ENCODE results near the gene GAREM1. TPM values are rescaled to one million over a fixed set of nuclear protein-coding genes. Genes with fewer than 3 reads are reported as not detected.

GAREM1 gene
- total RNA-seq, 1 donor from 2014 or later = 9.0 TPM

DNA sequence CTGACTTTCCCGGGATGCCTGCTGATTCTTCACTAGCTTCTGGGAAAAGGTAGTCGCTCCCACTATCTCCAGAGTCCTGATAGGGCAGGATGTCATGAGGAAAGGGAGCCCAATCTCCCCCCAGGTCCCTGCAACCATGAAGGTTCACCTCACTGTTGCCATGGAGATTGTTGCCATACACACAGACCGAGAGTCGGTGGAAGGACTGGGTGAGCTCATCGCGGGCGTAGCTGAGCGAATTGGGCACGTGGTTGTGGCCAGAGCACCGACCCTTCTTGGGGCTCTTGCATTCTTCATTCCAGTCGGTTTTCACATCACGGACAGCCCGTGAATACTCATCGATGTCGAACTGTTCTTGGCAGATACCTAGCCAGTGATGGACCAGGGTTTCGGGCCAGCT lies 183.4 kb downstream of the GAREM1 start:
- Histone ChIP-seq H2AFZ (ENCODE audit: low read depth, low read length) (no peak overlapping the region), H3K36me3 (ENCODE audit: insufficient read depth, low read length) (no peaks in the 10 kb centered on the region), H3K4me1 (ENCODE audit: insufficient read depth, low read length) (no peaks in the 10 kb centered on the region), H3K4me3 (ENCODE audit: insufficient read depth, low read depth, low read length) (no peak overlapping the region), H3K9me3 (ENCODE audit: insufficient read depth, low read depth, low read length) (no peaks in the 10 kb centered on the region), H3K27ac (ENCODE audit: low read depth, low read length) (no peak overlapping the region), H3K79me2 (ENCODE audit: insufficient read depth, low read length) (no peaks in the 10 kb centered on the region), H4K20me1 (ENCODE audit: insufficient read depth, low read length) (no peaks in the 10 kb centered on the region), H3K27me3 (ENCODE audit: insufficient read depth, low read length) (no peaks in the 10 kb centered on the region), H3K4me2 (ENCODE audit: low read length) (no peak overlapping the region), H3K9ac (ENCODE audit: low read length) (no peak overlapping the region)
- Mint-ChIP-seq H3K4me1 (ENCODE audit: low read depth, unreplicated experiment) (peaks cover 2% of the 10 kb centered on the region), H3K4me3 (ENCODE audit: unreplicated experiment) (no peak overlapping the region), H3K27ac (ENCODE audit: unreplicated experiment) (no peak overlapping the region), H3K27me3 (ENCODE audit: low read depth, unreplicated experiment) (no peaks in the 10 kb centered on the region), H3K36me3 (ENCODE audit: low read depth, unreplicated experiment) (peaks cover 12% of the 10 kb centered on the region), H3K9me3 (ENCODE audit: unreplicated experiment) (peaks cover 2% of the 10 kb centered on the region)
- DNase-seq (ENCODE audit: low read depth) (no peak), FAIRE-seq (no peak)
- no peak for TF ChIP-seq EZH2 (IDR thresholded peaks at IDR 0.05; ENCODE audit: insufficient read depth, low read length)
- TF ChIP-seq, protein P1, sequence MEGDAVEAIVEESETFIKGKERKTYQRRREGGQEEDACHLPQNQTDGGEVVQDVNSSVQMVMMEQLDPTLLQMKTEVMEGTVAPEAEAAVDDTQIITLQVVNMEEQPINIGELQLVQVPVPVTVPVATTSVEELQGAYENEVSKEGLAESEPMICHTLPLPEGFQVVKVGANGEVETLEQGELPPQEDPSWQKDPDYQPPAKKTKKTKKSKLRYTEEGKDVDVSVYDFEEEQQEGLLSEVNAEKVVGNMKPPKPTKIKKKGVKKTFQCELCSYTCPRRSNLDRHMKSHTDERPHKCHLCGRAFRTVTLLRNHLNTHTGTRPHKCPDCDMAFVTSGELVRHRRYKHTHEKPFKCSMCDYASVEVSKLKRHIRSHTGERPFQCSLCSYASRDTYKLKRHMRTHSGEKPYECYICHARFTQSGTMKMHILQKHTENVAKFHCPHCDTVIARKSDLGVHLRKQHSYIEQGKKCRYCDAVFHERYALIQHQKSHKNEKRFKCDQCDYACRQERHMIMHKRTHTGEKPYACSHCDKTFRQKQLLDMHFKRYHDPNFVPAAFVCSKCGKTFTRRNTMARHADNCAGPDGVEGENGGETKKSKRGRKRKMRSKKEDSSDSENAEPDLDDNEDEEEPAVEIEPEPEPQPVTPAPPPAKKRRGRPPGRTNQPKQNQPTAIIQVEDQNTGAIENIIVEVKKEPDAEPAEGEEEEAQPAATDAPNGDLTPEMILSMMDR (IDR thresholded peaks at IDR 0.05; ENCODE audit: insufficient read depth, low read depth, low read length) = no peak

- no peaks in the 10 kb centered on the region for H3K36me3 ChIP-seq (ENCODE audit: insufficient read depth, low read length)
- H3K4me1 ChIP-seq (ENCODE audit: insufficient read depth, low read length) = no peaks in the 10 kb centered on the region
- H3K27me3 Mint-ChIP-seq (ENCODE audit: low read depth, unreplicated experiment) = no peaks in the 10 kb centered on the region
- FAIRE-seq (no peak), DNase-seq (ENCODE audit: low read depth) (no peak)
- H3K4me3 ChIP-seq (ENCODE audit: insufficient read depth, low read depth, low read length) = no peak overlapping the region
- no peaks in the 10 kb centered on the region for H4K20me1 ChIP-seq (ENCODE audit: insufficient read depth, low read length)
- H3K9me3 Mint-ChIP-seq (ENCODE audit: unreplicated experiment) = peaks cover 2% of the 10 kb centered on the region
- H3K9me3 ChIP-seq (ENCODE audit: insufficient read depth, low read depth, low read length) = no peaks in the 10 kb centered on the region
- H3K27ac ChIP-seq (ENCODE audit: low read depth, low read length) = no peak overlapping the region
- peaks cover 12% of the 10 kb centered on the region for H3K36me3 Mint-ChIP-seq (ENCODE audit: low read depth, unreplicated experiment)
- no peak overlapping the region for H3K9ac ChIP-seq (ENCODE audit: low read length)
- TF ChIP-seq, protein P1 (IDR thresholded peaks at IDR 0.05; ENCODE audit: insufficient read depth, low read depth, low read length) = no peak
- no peak for TF ChIP-seq EZH2 (IDR thresholded peaks at IDR 0.05; ENCODE audit: insufficient read depth, low read length)
- H3K27ac Mint-ChIP-seq (ENCODE audit: unreplicated experiment) = no peak overlapping the region
- no peaks in the 10 kb centered on the region for H3K79me2 ChIP-seq (ENCODE audit: insufficient read depth, low read length)
- peaks cover 2% of the 10 kb centered on the region for H3K4me1 Mint-ChIP-seq (ENCODE audit: low read depth, unreplicated experiment)
- H2AFZ ChIP-seq (ENCODE audit: low read depth, low read length) = no peak overlapping the region
- H3K27me3 ChIP-seq (ENCODE audit: insufficient read depth, low read length) = no peaks in the 10 kb centered on the region
- no peak overlapping the region for H3K4me3 Mint-ChIP-seq (ENCODE audit: unreplicated experiment)
- H3K4me2 ChIP-seq (ENCODE audit: low read length) = no peak overlapping the region
These were observed 183.9 kb downstream of the GAREM1 start for GRCh38 chr18:32286749-32287148.

DNA sequence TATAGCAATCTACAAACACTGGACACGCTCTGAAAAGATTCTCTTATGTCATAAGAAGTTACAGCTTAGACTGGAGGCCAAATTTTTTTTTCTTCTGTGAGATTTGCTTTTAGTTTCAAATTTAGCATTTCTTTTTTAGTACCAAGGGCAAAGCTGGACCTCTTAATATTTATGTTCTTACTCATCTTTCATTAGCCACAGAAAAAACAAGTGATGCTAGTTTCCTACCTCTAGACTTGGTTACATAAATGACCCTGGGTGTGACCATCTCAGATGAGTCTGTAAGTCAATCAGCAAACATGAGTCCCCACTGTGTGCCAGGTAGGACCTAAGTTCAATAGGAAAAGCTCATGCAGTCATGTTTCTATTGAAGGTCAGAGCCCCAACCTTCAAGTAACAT lies 186.4 kb downstream of the GAREM1 start:
- peaks cover 2% of the 10 kb centered on the region for H3K4me1 Mint-ChIP-seq (ENCODE audit: low read depth, unreplicated experiment)
- Histone ChIP-seq H3K4me1 (ENCODE audit: insufficient read depth, low read length) (no peaks in the 10 kb centered on the region), H3K79me2 (ENCODE audit: insufficient read depth, low read length) (no peaks in the 10 kb centered on the region), H3K9me3 (ENCODE audit: insufficient read depth, low read depth, low read length) (no peaks in the 10 kb centered on the region), H3K27me3 (ENCODE audit: insufficient read depth, low read length) (no peaks in the 10 kb centered on the region), H3K9ac (ENCODE audit: low read length) (no peak overlapping the region), H3K4me2 (ENCODE audit: low read length) (no peak overlapping the region), H3K27ac (ENCODE audit: low read depth, low read length) (no peak overlapping the region), H3K36me3 (ENCODE audit: insufficient read depth, low read length) (no peaks in the 10 kb centered on the region), H3K4me3 (ENCODE audit: insufficient read depth, low read depth, low read length) (no peak overlapping the region), H2AFZ (ENCODE audit: low read depth, low read length) (no peak overlapping the region), H4K20me1 (ENCODE audit: insufficient read depth, low read length) (no peaks in the 10 kb centered on the region)
- peaks cover 12% of the 10 kb centered on the region for H3K36me3 Mint-ChIP-seq (ENCODE audit: low read depth, unreplicated experiment)
- H3K9me3 Mint-ChIP-seq (ENCODE audit: unreplicated experiment) = peaks cover 6% of the 10 kb centered on the region
- no peak overlapping the region for H3K27ac Mint-ChIP-seq (ENCODE audit: unreplicated experiment)
- FAIRE-seq (no peak), DNase-seq (ENCODE audit: low read depth) (peak; percentile 16)
- H3K4me3 Mint-ChIP-seq (ENCODE audit: unreplicated experiment) = no peak overlapping the region
- TF ChIP-seq, protein P1 (IDR thresholded peaks at IDR 0.05; ENCODE audit: insufficient read depth, low read depth, low read length) = no peak
- TF ChIP-seq EZH2 (IDR thresholded peaks at IDR 0.05; ENCODE audit: insufficient read depth, low read length) = no peak
- H3K27me3 Mint-ChIP-seq (ENCODE audit: low read depth, unreplicated experiment) = no peaks in the 10 kb centered on the region

All from astrocyte (in vitro differentiated cells and primary cell).